ENCODE measurements around the gene NR2C2. TPM values are rescaled to one million over a fixed set of nuclear protein-coding genes. Genes with fewer than 3 reads are reported as not detected.

Gene NR2C2
- total RNA-seq, 1 experiment from 2014 or later: 50.8 TPM

DNA sequence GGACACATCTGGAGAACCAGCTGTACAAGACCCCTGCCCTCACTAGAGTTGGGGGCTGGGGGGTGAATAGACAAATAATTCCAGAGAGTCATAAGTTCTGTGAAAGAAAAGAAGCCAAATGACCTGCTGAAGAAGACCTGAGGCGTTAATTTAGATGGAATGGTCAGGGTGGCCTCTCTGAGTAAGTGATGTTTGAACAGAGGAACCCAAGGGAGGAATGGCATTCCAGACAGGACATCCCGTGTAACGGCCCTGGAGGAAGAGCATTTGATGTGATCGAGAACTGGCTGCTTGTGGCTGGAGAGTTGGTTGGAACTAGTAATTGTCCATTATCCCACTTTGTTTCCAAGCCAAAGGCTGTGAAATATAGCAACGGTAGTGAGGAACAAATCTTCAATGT is 1.7 kb downstream of the NR2C2 start (continued):
- TF ChIP-seq MLX (CRISPR knock-in tag; IDR thresholded peaks at IDR 0.05) (no peak), MXD4 (CRISPR knock-in tag; IDR thresholded peaks at IDR 0.05; ENCODE audit: borderline replicate concordance) (no peak), SOX15 (CRISPR knock-in tag; IDR thresholded peaks at IDR 0.05) (no peak)

DNA sequence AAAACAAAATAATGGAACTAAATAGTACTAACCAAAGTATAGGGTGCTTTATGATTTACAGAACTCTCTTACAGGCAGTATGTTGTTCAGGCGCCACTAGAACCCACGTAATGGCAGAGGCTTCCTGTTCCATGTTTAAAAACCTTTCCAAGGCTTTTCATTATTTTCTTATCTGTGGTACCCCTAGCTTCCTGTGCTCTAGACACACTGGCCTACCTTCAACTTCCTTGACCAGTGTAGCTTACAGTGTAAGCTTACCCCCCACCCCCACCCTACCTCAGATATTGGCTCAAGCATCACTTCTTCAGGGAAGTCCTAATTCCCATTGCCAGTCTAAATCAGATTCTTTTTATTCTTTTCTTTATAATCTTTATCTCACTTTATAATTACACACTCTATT is 2.9 kb downstream of the NR2C2 start:
- H3K9me3 Mint-ChIP-seq: no peaks in the 10 kb centered on the region
- ATAC-seq (no peak), DNase-seq (ENCODE audit: low spot score) (no peak)
- H3K4me3 Mint-ChIP-seq: no peak overlapping the region
- no peak overlapping the region; the same call in 1 of the 2 replicates for H3K27ac Mint-ChIP-seq
- H3K36me3 Mint-ChIP-seq: peaks cover 12% of the 10 kb centered on the region
- ChIA-PET CTCF (no interaction called here), POLR2A (no interaction called here)
- no peaks in the 10 kb centered on the region for H3K27me3 Mint-ChIP-seq (ENCODE audit: low read depth)
- TF ChIP-seq ZBTB21 (CRISPR knock-in tag; IDR thresholded peaks at IDR 0.05; ENCODE audit: borderline replicate concordance): no peak
- TF ChIP-seq ATF6 (CRISPR knock-in tag; IDR thresholded peaks at IDR 0.05): no peak
- no peak for TF ChIP-seq JAZF1 (CRISPR knock-in tag; IDR thresholded peaks at IDR 0.05)
- H3K4me1 Mint-ChIP-seq: peaks cover 41% of the 10 kb centered on the region

DNA sequence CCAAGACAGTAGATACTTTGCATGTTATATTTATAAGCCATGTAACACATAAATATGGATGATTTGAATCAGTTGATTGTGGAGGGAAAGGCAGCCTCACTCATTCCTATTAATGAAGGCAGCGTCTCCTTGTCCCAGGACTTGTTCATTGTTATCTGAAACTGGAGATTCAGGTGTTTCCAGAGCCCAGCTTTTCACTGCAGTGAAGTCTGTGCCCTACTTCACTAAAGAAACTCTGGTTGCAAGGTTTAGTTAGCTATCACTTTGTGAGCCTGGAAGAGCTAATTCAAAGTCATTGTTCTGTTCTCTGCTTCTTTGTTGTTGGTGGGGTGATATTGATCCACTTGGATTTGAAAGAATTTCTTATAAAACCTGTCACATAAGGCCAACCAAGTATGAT is 9.8 kb downstream of the NR2C2 start:
- no peaks in the 10 kb centered on the region for H3K27me3 Mint-ChIP-seq (ENCODE audit: low read depth)
- no peaks in the 10 kb centered on the region; the same call in 1 of the 2 replicates for H3K36me3 Mint-ChIP-seq
- H3K4me3 Mint-ChIP-seq: no peak overlapping the region
- no peak for ATAC-seq
- POLR2A ChIA-PET: interaction anchor here (1.4 kb wide), 1 partner anchor 9 kb away, joined by 9 read pairs; no protein-coding TSS in a partner anchor
- peaks cover 40% of the 10 kb centered on the region for H3K4me1 Mint-ChIP-seq
- DNase-seq (ENCODE audit: low spot score): no peak
- no peak overlapping the region for H3K27ac Mint-ChIP-seq
- CTCF ChIA-PET: interaction anchor here (1.2 kb wide), 1 partner anchor 31 kb away, joined by 3 read pairs; no protein-coding TSS in a partner anchor
- no peaks in the 10 kb centered on the region for H3K9me3 Mint-ChIP-seq
- no peak for TF ChIP-seq NR3C1 (CRISPR knock-in tag; conservative IDR thresholded peaks at IDR 0.05; ENCODE audit: low read depth)
- TF ChIP-seq AFF4 (CRISPR knock-in tag; IDR thresholded peaks at IDR 0.05; ENCODE audit: borderline replicate concordance): no peak
- TF ChIP-seq RELA (CRISPR knock-in tag; IDR thresholded peaks at IDR 0.05; ENCODE audit: borderline replicate concordance): no peak

DNA sequence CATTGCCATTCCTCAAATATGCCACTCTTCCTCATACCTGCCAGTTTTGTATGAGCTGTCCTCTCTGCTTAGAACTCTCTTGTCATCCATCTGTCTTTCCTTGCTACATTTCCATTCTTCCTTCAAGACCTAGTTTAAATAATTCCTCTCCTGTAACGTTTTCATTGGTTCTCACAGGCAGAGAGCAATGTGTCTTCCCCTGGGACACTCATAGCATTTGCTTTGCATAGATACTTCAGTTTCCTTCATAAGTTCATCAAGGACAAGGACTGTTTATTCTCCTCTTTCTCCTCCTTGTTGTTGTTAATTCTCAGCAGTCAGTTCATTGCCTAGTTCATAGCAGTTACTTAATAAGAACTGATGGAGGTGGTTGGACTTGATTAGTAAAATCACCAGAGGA is 10.5 kb downstream of the NR2C2 start:
- Mint-ChIP-seq H3K4me3 (no peak overlapping the region), H3K27me3 (ENCODE audit: low read depth) (no peaks in the 10 kb centered on the region), H3K9me3 (no peaks in the 10 kb centered on the region), H3K27ac (peak overlapping the region; percentile 0), H3K4me1 (peaks cover 33% of the 10 kb centered on the region), H3K36me3 (peaks cover 3% of the 10 kb centered on the region; the same call in 1 of the 2 replicates)
- CTCF ChIA-PET: no interaction called here
- POLR2A ChIA-PET: interaction anchor here (1.4 kb wide), 1 partner anchor 9 kb away, joined by 9 read pairs; no protein-coding TSS in a partner anchor
- ATAC-seq (no peak), DNase-seq (ENCODE audit: low spot score) (no peak)
- TF ChIP-seq, protein P1, sequence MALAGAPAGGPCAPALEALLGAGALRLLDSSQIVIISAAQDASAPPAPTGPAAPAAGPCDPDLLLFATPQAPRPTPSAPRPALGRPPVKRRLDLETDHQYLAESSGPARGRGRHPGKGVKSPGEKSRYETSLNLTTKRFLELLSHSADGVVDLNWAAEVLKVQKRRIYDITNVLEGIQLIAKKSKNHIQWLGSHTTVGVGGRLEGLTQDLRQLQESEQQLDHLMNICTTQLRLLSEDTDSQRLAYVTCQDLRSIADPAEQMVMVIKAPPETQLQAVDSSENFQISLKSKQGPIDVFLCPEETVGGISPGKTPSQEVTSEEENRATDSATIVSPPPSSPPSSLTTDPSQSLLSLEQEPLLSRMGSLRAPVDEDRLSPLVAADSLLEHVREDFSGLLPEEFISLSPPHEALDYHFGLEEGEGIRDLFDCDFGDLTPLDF (CRISPR knock-in tag; IDR thresholded peaks at IDR 0.05): no peak
- TF ChIP-seq ATF6 (CRISPR knock-in tag; IDR thresholded peaks at IDR 0.05) (no peak), OVOL2 (CRISPR knock-in tag; IDR thresholded peaks at IDR 0.05; ENCODE audit: borderline replicate concordance) (no peak), PRRX2 (CRISPR knock-in tag; IDR thresholded peaks at IDR 0.05) (no peak), CREM (CRISPR knock-in tag; IDR thresholded peaks at IDR 0.05) (no peak), CBFB (CRISPR knock-in tag; IDR thresholded peaks at IDR 0.05; ENCODE audit: low read depth) (no peak), ATF2 (CRISPR knock-in tag; IDR thresholded peaks at IDR 0.05; ENCODE audit: borderline replicate concordance, low read depth) (no peak), GRHL2 (CRISPR knock-in tag; IDR thresholded peaks at IDR 0.05; ENCODE audit: insufficient replicate concordance, severe bottlenecking) (no peak), ETV6 (CRISPR knock-in tag; IDR thresholded peaks at IDR 0.05) (no peak)
- TF ChIP-seq, protein P2, sequence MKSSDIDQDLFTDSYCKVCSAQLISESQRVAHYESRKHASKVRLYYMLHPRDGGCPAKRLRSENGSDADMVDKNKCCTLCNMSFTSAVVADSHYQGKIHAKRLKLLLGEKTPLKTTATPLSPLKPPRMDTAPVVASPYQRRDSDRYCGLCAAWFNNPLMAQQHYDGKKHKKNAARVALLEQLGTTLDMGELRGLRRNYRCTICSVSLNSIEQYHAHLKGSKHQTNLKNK (CRISPR knock-in tag; IDR thresholded peaks at IDR 0.05): no peak
